22Rv1 (cell line): ENCODE data around the gene RIBC2.
"Not testable (repeated sequence)": the region's sequence is repeated elsewhere in the genome, so short reads cannot be mapped to it uniquely, and the experiment has no call there.

Experiments
- H3K27ac ChIP-seq: fragments of 450-650 bp; 2 replicates; pipeline ENCODE4 v1.5.1; 2017
- ZFX ChIP-seq: fragments of 450-650 bp; IDR thresholded peaks from 2 replicates; pipeline ENCODE4 v1.6.1; 2017; ENCODE audit warnings: antibody characterized with exemption, borderline replicate concordance
- TF ChIP-seq, protein P1 (sequence below): fragments of 450-650 bp; IDR thresholded peaks from 2 replicates; pipeline ENCODE4 v1.5.1; 2017; ENCODE audit warnings: mild to moderate bottlenecking

RIBC2 gene

DNA sequence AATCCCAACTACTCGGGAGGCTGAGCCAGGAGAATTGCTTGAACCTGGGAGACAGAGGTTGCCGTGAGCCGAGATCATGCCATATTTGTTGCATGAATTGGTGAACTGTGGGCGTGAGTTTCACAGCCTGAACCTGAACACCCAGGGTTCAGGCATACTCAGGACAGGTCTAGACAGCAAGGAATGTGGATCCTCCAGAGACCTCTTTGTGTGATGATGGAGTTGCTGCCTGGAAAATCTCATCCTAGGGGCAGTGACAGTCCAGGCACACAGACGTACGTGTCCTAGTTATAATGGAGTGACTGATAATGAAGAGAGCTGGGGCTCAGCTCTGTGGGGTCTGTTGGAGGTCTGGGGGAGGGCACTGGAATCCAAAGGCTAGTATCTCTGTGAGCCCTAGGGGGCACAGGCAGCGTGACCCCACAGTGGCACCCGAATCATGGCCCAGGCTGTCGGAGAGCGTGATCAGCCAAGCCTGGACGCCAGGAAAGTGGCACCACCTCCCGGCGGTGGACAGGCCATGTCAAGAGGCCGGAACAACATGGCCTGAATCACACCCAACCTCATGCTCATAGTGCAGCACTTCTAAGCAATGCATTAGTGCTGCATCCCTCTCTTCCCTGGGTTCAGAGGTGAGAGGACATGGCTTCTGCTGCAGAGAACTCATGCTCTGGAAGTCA, 31.7 kb downstream of the RIBC2 start:
- TF ChIP-seq, protein P1, sequence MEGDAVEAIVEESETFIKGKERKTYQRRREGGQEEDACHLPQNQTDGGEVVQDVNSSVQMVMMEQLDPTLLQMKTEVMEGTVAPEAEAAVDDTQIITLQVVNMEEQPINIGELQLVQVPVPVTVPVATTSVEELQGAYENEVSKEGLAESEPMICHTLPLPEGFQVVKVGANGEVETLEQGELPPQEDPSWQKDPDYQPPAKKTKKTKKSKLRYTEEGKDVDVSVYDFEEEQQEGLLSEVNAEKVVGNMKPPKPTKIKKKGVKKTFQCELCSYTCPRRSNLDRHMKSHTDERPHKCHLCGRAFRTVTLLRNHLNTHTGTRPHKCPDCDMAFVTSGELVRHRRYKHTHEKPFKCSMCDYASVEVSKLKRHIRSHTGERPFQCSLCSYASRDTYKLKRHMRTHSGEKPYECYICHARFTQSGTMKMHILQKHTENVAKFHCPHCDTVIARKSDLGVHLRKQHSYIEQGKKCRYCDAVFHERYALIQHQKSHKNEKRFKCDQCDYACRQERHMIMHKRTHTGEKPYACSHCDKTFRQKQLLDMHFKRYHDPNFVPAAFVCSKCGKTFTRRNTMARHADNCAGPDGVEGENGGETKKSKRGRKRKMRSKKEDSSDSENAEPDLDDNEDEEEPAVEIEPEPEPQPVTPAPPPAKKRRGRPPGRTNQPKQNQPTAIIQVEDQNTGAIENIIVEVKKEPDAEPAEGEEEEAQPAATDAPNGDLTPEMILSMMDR, result no peak
- TF ChIP-seq ZFX, result no peak

DNA sequence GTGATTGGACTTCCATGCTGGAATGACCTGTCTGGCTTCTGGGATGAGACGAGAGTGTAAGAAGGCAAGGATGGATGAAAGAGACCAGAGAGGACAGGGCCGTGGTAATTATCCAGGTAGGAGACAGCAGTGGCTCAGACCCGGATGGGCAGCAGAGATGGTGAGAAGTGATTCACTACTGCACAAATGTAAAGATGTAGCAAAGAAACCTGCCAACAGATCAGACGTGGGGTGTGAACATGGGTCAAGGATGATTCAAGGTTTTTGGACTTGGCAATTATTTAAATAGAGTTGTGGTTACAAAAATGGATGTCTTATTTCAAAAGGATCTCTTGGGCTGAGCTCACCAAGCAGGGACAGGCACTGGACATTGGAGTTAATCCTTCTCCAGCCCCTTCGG, 32.7 kb downstream of the RIBC2 start:
- TF ChIP-seq, protein P1, result no peak
- no peak for TF ChIP-seq ZFX
- no peak overlapping the region for H3K27ac ChIP-seq

More for the DNA sequence above, 31.7 kb downstream of the RIBC2 start:
- H3K27ac ChIP-seq, result no peak overlapping the region

DNA sequence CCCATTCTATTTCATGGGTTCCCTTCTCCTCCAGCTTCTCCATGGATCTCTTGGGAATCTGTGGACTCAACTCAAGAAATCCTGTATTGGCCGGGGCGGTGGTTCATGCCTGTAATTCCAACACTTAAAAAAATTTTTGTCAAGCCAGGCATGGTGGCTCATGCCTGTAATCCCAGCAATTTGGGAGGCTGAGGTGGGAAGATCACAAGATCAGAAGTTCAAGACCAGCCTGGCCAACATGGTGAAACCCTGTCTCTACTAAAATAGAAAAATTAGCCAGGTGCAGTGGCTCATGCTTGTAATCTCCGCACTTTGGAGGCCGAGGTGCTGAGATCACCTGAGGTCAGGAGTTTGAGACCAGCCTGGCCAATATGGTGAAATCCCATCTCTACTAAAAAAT, 34.1 kb downstream of the RIBC2 start:
- H3K27ac ChIP-seq, result not testable (repeated sequence)

DNA sequence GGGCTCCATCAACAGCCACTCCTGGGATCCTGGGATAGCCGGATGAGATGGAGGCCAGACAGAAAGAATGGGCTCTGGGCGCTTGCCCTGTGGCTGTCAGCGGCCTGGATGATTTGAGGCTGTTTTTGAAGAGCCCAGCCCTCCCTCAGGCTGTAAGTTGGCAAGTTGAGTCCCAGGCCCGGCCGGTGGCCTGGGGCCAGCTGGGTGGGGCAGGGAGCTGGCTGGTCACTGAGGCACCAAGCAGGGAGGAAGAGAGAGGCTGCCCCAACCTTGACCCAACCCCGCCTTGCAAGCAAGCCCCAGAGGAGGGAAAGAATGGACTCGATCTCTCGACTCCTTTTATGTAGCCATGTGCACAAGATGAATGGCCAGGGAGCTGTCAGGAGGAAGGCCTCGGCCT, 34.9 kb downstream of the RIBC2 start:
- H3K27ac ChIP-seq, result no peak overlapping the region
- TF ChIP-seq, protein P1, result no peak
- no peak for TF ChIP-seq ZFX

DNA sequence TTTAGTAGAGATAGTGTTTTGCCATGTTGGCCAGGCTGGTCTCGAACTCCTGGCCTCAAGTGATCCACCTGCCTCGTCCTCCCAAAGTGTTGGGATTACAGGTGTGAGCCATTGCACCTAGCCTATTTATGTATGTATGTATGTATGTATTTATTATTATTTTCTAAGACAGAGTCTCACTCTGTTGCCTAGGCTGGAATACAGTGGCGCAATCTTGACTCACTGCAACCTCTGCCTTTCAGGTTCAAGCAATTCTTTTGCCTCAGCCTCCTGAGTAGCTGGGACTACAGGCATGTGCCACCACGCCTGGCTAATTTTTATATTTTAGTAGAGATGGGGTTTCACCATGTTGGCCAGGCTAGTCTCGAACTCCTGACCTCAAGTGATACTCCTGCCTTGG, 35.9 kb downstream of the RIBC2 start:
- not testable (repeated sequence) for H3K27ac ChIP-seq

DNA sequence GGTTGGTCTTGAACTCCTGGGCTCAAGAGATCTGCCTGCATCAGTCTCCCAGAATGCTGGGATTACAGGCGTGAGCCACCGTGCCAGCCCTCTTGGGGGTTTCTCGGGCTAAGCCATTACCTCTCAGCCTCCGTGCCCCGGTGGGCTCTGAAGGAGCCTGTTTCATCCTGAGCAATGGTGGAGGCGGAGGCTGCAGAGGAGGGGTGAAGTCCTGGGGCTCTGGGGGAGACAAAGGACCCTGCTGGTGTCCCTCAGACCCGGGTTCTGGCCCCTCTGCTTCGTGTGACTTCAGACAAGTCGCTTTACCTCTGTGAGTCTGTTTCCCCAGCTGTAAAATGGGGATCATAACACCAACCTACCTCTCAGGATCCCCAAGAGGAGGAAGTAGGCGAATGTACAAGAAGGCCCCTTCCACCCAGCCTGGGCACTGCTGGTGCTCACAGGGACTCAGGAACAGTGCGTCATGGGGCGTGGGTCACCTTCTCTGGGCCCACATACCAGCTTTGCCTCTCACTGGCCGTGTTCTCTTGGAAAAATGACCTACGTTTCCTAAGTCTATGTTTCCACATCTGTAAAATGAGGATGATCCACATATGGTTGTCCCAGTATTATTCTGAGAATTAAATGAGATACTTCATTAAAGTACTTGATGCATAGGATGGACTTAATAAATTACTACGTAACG, 36.8 kb downstream of the RIBC2 start:
- H3K27ac ChIP-seq, result no peak overlapping the region
- no peak for TF ChIP-seq ZFX
- TF ChIP-seq, protein P1, result no peak

DNA sequence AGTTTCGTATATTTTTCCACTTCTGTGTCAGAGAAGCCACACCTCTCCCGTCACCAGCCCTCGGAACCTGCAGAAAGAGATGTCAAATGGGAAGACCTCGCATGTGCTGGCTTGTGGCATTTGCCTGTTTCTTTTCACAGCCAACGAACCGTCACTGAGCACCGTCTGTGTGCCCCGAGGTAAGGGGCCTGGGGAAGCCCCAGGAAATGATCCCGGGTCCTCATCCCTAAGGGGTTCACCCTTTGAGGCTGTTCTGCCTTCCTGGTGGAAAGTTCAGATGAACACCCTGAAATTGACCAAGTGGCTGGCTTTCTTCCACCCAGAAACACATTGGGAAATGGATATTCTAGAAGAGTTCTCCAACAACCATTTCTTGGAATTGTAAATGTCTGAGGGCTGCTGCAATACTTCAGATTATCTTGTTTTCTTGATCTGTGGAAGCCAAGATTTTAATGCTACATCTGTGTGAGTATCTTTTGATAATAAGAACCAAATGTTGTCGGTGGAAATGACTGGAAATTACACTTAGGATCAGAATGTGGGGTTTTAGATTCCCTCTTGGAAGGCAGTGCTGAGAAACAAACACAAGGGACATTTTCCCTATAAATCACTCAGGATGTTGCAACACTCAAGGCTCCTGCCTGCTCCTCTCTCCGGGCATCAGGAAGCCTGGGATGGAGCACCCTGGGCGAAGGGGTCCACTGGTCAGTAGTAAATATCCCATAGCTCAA, 37.6 kb downstream of the RIBC2 start:
- H3K27ac ChIP-seq, result no peak overlapping the region

DNA sequence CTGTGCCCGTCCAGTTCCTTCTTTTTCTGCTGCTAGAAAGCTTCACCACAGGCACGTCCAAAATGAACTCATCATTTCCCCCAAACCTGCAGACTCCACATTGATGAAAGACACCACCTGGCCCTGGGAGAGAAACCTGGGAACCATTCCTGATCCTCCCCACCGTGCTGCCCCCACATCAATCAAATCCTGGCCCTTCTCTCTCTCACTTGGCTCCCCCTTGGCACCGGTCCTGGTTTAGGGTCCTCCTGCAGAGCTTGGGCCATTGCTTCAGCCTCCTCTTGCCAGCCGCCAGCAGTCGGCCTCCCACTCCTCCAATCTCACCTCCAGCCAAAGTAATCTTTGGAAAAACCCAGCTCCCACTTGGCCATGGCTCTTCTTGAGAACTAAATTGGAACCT, 38.5 kb downstream of the RIBC2 start:
- no peak overlapping the region for H3K27ac ChIP-seq
- no peak for TF ChIP-seq ZFX
- TF ChIP-seq, protein P1, result no peak

More for the DNA sequence above, 37.6 kb downstream of the RIBC2 start:
- TF ChIP-seq, protein P1, result no peak
- TF ChIP-seq ZFX, result no peak
